ENCODE data around the gene TBC1D22A.

TBC1D22A gene

GRCh38 chr22:46754110-46754799 is 8.2 kb upstream of the TBC1D22A start:
- peak; percentile 43 to 60 for DNase-seq

- no peak for DNase-seq
Measured at GRCh38 chr22:46754826-46755225, 7.6 kb upstream of the TBC1D22A start.

- no peak for DNase-seq
Measured at GRCh38 chr22:46755525-46755924, 6.9 kb upstream of the TBC1D22A start.

- no peak for DNase-seq
Measured at GRCh38 chr22:46756097-46756496, 6.4 kb upstream of the TBC1D22A start.

- no peak for DNase-seq
Measured at GRCh38 chr22:46757104-46757503, 5.3 kb upstream of the TBC1D22A start.

- DNase-seq, result no peak
Measured at GRCh38 chr22:46758121-46758520, 4.3 kb upstream of the TBC1D22A start.

- DNase-seq, result peak; percentile 56 to 67
Measured at GRCh38 chr22:46758867-46759290, 3.6 kb upstream of the TBC1D22A start.

GRCh38 chr22:46761017-46761416 is 1.4 kb upstream of the TBC1D22A start:
- no peak for DNase-seq

GRCh38 chr22:46761539-46762237 is 762 bp upstream of the TBC1D22A start:
- DNase-seq, result peak in 1 of 2 experiments; percentile 38

GRCh38 chr22:46763051-46763705 is 728 bp downstream of the TBC1D22A start:
- DNase-seq, result peak; percentile 31 to 48

- no peak for DNase-seq
Measured at GRCh38 chr22:46764140-46764680, 1.8 kb downstream of the TBC1D22A start.

GRCh38 chr22:46764779-46765485 is 2.5 kb downstream of the TBC1D22A start:
- DNase-seq, result no peak

GRCh38 chr22:46766611-46767010 is 4.2 kb downstream of the TBC1D22A start:
- DNase-seq, result no peak

- DNase-seq, result no peak
Measured at GRCh38 chr22:46767249-46767985, 5.0 kb downstream of the TBC1D22A start.

- DNase-seq, result no peak
Measured at GRCh38 chr22:46769191-46769675, 6.8 kb downstream of the TBC1D22A start.

- no peak for DNase-seq
Measured at GRCh38 chr22:46769706-46770105, 7.3 kb downstream of the TBC1D22A start.

- DNase-seq, result no peak
Measured at GRCh38 chr22:46770151-46770641, 7.7 kb downstream of the TBC1D22A start.

GRCh38 chr22:46770726-46771125 is 8.3 kb downstream of the TBC1D22A start:
- DNase-seq, result peak in 1 of 2 experiments; percentile 51

- no peak for DNase-seq
Measured at GRCh38 chr22:46773076-46773475, 10.6 kb downstream of the TBC1D22A start.

GRCh38 chr22:46774253-46774979 is 12.0 kb downstream of the TBC1D22A start:
- DNase-seq, result peak; percentile 42 to 59
